Measurements from ENCODE around the gene AFF1.

Gene AFF1

DNA sequence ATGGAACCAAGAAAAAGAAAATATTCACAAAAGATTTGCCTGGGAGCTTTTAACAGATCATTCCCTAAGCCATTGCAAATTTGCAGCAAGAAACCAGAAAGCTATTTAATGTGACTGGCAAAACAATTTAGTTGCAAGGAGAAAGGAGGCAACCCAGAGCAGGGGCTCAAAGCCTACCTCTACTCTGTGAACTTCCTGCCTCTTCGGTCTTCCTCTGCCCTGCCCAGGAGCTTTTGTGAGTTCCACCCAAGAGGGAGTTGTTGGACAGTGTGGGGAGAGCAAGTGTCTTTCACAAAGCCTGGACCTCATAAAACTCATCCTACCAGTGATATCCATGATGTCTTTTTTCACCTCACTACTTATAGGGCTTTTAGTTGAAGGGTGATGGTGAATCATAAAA, 107.4 kb downstream of the AFF1 start:
- no peak for DNase-seq

DNA sequence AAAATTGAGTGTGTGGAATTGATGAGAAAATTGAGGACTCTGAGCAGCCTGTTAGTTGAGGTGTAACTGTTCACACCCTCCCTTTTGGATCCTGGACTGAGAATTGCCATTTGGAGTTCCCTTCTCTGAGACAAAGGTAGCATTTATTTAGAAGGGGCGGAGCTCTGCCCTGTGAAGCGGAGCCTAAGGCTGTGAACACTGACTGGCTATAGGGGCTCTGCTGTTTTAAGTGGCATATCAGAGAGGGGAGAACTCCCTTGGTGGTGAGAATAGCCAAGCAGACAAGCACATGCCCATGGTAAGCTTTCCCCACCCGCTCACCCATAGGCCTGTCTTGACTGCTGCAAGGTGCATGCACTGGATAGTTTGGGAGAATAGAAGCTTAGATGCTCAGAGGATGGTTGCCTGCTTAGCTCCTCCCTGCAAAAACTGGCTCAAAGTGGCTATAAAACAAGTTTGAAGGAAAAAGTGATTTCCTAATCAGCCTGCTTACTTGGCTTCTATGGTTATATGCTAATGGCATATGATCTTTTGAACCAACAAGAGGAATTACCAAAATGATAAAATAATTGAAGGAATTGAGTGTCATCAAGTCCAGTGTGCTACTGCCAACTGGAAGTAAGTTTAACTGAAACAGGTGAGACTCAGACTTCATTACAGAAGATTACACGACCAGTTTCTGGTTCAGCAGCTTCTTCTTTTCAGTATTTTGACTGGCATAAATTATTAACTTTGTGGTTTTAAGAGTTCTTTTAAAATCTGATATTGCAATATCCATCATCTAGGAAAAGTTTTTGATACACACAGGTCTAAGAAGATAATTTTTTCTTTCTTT, 108.4 kb downstream of the AFF1 start:
- peak; percentile 68 for DNase-seq

DNA sequence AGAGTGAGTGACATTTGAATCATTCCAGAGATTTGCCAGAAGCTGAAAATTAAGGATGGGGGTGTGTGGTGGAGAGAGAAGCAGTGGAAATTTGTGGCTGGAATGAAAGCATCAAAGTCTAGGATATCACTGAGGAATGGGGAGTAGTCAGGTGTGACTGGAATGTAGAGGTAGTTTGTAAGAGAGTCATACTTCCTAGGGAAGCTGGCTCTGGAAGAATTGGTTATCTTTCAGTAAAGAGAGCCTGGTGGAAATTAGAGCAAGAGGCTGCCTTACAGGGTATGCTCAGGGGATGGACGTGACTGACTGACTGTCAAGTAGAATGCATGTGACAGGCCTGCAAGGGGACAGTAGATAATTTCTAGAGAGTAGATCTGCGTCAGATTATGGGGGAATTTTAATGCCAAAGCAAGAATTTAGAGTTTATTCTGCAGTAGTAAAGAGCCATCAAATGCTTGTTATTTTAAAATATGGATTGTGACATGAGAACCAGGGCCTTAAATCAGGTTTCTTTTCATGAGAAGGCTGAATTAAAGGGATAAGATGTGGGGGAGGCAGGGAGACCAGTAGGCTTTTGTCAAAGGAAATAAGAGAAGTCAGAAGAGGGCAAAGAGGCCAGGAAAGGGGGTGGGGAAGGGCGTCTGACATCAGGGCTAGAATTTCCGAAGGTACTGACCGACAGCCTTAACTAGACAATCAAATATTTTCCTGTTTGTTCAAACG, 109.9 kb downstream of the AFF1 start:
- peak; percentile 71 for DNase-seq

- DNase-seq = no peak
Observed at GRCh38 chr4:87045234-87045558, 110.4 kb downstream of the AFF1 start.

DNA sequence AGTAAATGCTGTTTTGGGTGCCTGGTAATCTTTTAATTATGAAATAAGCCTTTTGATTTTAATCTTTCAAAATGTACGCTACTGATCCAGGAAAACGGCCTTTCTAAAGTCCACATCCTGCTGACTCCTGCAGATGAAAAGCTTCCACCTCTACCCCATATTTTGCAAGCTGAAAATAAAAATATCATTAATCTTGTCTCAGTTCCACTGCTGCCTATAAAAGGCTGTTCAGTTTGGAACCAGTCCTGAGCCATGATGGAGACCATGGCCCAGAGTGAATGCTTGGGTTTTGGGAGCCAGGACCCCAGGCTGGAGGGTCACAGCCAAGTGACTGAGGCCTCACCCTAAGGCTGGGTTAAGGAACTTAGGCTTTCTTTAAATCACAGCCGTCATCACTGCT, 110.8 kb downstream of the AFF1 start:
- DNase-seq = no peak

- DNase-seq = no peak
Observed at GRCh38 chr4:87046121-87046551, 111.3 kb downstream of the AFF1 start.

DNA sequence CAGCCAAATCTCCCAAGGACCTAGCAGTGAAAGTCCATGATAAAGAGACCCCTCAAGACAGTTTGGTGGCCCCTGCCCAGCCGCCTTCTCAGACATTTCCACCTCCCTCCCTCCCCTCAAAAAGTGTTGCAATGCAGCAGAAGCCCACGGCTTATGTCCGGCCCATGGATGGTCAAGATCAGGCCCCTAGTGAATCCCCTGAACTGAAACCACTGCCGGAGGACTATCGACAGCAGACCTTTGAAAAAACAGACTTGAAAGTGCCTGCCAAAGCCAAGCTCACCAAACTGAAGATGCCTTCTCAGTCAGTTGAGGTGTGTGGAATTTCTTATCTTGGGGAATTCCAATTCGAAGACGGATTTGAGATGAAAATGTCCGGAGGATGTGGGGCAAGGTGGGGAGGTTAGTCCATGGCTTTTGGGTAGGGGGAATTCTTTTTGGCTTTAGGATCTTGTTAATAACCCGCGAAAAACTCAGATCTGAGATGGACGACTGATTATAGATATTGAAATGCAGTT, 112.5 kb downstream of the AFF1 start:
- DNase-seq = no peak

DNA sequence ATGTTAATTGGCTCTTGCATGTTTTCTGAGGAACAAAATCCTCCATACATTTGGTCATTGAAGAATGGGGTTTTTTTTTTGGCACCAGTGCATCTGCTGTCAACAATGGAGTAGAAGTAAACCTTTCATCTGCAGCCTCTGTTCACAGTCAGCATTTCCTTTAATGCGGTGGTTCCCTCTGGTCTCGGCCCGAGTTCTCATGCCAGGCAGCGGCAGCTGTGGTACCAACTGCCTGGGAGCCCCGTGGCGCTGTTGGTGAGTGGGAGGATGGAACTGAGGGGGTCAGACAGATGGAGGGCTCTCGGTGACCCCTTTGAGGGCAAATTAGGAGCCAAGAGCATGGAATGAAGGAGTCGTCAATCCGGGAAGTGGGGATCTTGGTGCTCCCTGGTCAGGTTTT, 114.7 kb downstream of the AFF1 start:
- no peak for DNase-seq

GRCh38 chr4:87050596-87050995, 115.8 kb downstream of the AFF1 start:
- no peak for DNase-seq

DNA sequence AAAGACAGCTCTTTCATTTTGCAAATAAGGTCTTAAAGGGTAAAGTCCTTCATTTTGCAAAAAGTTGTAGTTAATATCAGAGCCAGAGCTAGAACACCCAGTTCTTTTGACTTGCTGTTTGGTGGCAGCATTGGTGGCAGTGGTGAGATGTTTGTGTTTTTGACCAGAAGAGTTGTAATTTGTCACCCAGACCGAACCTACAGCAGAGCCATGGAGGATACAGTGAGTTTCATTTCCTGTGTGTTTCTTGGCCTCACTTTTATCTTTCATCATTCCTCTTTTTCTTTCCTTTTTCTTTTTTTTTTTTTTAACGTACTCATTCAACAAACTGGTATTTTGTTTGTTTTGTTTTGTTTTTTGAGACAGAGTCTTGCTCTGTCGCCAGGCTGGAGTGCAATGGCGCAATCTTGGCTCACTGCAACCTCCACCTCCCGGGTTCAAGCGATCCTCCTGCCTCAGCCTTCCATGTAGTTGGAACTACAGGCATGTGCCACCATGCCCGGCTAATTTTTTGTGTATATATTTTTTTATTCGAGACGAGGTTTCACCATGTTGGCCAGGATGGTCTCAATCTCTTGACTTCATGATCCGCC, 116.4 kb downstream of the AFF1 start:
- DNase-seq = no peak

- no peak for DNase-seq
Observed at GRCh38 chr4:87052615-87053014, 117.8 kb downstream of the AFF1 start.

DNA sequence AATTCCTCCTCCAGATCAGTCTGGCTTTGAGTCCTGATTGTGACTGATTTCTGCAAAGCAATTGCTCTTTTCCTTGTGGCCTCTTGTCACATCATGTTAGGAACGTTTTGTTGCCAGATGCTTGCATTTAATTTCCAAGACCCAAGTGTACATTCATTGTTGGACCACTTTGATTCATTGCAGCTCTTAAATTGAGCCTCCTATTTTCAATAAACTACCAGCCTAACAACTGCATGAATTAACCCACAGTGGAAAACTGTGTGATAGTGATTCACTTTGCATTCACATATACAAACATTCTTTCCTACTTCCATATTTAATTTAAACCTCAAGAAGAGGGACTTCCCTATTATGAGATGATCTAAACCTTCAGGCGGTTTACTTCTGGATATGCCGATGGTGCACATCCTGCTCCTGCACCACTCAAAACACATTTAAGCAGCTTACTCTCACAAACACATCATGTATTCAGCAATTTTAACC, 118.4 kb downstream of the AFF1 start:
- no peak for DNase-seq

GRCh38 chr4:87053802-87054767, 119.3 kb downstream of the AFF1 start:
- no peak for DNase-seq

DNA sequence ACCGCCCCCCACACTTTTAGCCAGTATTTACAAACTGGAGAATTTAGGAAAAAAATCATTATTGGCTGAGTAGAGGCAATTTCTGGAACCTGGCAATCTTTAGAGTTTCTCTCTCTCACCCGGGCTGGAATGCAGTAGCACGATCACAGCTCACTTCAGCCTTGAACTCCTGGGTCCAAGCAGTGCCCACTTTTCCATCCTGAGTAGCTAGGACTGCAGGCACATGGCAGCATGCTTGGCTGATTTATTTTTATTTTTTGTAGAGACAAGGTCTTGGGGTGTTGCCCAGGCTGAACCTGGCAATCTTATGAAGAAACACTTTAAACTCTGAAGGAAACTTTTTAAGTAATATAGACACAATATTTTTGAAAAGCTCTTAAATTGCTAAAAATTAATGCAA, 120.1 kb downstream of the AFF1 start:
- DNase-seq = no peak

DNA sequence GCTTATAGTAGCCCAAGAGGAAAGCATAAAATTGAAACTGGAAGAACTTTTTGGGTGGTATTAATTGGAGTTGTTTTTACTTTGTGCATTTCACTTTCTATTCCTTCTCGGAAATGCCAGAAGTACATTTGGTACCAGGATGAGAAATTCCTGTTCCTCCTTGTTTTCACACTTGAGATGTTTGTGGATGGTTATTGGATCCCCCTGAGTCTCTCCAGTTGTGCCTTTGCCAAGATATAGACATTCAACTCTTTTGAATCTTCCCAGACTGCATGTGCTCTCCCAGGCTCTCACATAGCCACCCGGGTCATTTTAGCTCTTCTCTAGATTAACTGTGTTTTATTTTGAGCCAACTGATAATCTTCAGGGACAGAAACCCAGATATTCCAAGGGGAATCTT, 120.5 kb downstream of the AFF1 start:
- no peak for DNase-seq

DNA sequence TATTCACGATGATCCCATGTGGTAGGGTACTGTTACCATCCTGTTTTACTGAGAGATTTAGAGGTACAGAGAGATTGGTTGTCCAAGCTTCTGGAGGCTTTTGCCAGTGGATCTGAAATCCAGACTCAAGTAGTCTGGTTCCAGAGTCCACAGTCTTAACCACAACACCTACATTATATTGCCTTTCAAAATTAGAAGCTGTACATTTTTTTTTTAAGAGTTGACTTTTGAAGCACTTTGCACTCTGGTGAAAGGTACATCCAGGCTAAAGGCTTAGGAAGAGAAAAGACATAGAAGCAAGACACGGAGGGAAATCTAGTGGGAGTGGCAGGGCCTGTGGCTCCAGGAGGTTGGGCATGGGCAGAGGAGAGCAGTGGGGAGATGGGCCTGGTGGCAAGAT, 122.1 kb downstream of the AFF1 start:
- DNase-seq = no peak

DNA sequence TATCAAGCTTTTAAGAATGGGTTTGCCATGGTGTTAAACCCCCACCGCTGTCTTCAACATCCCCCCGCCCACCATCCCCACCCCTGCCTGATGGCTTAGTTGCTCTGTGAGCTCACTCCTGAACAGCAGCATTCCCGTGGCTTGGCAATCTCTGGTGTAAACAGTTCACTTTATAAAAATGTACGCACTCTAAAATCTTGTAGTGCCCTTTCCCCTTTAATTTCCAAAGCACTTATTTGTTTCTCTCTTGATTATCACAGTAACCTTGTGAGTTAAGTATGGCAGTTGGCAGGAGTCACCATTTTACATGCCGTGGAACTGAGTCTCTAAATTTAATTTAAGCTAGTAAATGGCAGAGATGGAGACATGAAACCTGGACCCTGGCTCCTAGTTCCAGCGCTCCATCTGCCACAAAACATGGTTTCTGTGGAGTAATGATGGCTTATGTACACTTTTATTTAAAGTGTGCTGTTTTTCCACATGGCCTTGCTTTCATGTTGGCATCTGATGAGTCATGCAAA, 123.1 kb downstream of the AFF1 start:
- DNase-seq = no peak

GRCh38 chr4:87058356-87059073, 123.7 kb downstream of the AFF1 start:
- DNase-seq = peak; percentile 97

DNA sequence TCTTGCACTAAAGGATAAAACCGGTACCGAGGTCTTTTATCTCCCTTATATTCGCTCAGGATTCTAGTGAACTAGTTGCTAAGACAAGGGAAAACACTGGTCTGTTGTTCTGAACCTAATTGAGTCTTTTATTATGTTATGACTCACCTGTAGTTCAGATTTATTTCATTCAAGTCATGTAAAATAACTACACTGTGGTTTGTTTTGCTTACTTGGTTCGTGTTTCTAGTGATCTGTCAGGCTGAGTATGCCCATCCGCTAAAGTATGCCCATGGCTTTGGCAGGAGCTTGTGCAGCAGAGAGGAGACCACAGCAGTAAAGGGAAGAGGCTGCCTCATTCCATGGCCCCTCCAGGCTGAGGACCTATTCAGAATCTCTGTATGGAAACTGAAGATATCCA, 126.1 kb downstream of the AFF1 start:
- no peak for DNase-seq

- no peak for DNase-seq
Observed at GRCh38 chr4:87065021-87065420, 130.2 kb downstream of the AFF1 start.

- no peak for DNase-seq
Observed at GRCh38 chr4:87066403-87067123, 131.8 kb downstream of the AFF1 start.

Data from islet precursor cell (in vitro differentiated cells).